ENCODE data around the gene FSTL3. TPM values are rescaled to one million over a fixed set of nuclear protein-coding genes. Genes with fewer than 3 reads are reported as not detected.
"Not testable (repeated sequence)": the region's sequence is repeated elsewhere in the genome, so short reads cannot be mapped to it uniquely, and the experiment has no call there.

Gene FSTL3
- total RNA-seq, 1 donor from 2014 or later = 24.6 TPM

DNA sequence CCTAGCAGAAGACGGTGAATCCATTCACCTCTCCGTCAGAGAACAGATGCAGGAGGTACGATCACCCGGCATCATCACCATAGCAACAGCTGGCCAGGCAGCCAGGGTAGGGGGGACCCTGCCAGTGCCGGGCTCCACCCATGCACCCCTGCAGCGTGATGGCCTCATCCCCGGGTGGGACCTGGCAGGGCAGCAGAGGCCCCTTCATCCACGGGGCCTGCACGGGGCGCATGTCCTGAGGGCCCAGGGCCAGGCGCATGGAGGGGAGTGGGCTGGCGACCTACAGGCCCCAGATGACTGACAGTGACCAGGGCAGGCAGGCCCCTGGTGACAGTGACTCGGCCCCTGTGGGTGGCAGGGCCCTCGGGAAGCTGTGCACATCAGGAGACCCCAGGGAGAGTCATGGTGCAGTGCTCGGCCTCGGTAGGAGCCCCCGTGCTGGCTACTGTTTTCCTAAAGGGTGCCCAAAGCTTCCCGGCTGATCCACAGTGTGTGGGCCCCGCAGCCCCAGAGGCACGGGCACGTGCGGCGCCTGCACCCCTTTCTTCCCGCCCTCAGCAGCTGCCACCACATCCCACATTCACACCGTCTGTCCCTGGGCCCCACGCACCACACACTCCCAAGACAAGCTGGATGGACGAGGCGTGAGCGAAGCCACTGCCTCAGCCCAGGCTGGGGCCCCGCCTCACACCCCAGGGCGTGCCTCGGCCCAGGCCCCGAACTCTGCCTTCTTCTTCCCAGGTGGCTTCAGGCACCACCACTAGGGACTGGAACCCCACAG, 17.9 kb upstream of the FSTL3 start:
- DNase-seq (no peak), ATAC-seq (no peak)
- intact Hi-C loops (cut with micrococcal nuclease) = no loop called here

DNA sequence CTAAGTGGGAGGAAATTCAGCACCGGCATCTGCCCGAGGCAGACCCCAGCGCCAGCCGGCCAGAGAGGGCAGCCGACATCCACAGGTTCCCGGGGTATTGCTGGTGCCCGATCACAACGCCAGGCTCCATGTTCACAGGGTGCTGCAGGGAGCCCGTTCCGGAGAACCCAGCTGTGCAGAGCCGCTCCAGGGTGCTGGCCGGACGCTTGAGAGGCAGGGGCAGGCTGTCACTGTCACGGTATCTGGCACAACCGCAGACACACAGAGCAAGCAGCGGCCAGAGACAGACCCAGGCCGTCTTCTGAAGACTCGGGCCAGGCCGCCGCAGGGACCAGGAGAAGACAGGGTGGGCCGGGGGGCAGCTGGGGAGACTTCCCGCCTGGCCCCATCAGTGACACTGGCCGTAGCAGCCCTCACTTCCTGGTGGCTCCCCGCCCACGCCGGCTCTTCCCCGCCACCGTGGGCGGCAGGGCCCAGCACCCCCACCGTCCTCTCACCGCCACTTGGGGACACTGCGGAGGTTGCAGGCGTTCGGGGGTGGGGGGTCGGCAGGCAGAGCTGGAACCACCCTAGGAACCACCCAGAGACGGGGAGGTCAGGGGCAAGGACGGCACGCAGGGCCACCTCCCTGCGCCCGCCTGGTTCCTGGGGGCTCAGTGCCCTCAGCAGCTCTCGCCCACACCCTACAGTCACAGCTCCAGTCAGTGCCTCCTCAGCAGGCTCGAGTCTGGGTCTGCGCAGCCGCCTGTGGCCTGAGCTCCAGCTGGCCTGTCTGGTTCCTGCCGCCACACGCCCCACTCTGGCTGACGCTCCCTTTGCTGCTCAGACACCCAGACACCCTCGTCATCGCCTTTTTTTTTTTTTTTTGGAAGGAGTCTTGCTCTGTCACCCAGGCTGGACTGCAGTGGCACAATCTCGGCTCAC, 17.0 kb upstream of the FSTL3 start:
- DNase-seq (peak; percentile 79), ATAC-seq (peak; percentile 42)
- intact Hi-C loops (cut with micrococcal nuclease) = no loop called here

- DNase-seq (no peak), ATAC-seq (no peak)
- intact Hi-C loops (cut with micrococcal nuclease) = no loop called here
Measured at GRCh38 chr19:660793-661426, 15.3 kb upstream of the FSTL3 start.

GRCh38 chr19:661427-662196, 14.6 kb upstream of the FSTL3 start:
- ATAC-seq = no peak
- intact Hi-C loops (cut with micrococcal nuclease) = no loop called here

GRCh38 chr19:662207-662961, 13.8 kb upstream of the FSTL3 start:
- ATAC-seq = no peak
- DNase-seq = peak; percentile 55
- intact Hi-C loops (cut with micrococcal nuclease) = no loop called here

More at GRCh38 chr19:661427-662196, 14.6 kb upstream of the FSTL3 start:
- peak; percentile 56 for DNase-seq

- peak; percentile 85 for ATAC-seq
- DNase-seq = peak; percentile 96
- intact Hi-C loops (cut with micrococcal nuclease) = no loop called here
Measured at GRCh38 chr19:662962-663681, 13.1 kb upstream of the FSTL3 start, which contains the start of gene RNF126. Gene RNF126, minus strand, starts transcription at chr19:663214. Its CDS starts 93 bp downstream, at chr19:663121.

DNA sequence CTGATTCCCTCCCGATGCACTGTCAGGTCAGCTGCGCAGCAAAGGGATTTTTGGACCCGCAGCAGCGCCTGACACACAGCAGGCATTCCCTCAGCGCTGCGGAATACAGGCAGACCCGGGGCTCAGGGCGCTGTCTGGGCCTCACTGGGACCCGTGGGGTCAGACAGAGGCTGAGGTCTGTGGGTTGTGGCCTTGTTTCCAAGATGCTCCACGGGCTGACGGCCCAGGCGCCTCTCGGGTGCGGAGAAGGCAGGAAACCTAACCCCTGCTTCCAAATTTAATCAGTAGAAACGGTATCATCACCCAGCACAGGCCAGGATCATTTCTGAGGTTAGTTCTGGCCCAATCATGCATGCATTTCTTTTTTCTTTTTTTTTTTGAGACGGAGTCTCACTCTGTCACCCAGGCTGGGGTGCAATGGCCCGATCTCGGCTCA, 12.5 kb upstream of the FSTL3 start:
- ATAC-seq = no peak
- intact Hi-C loops (cut with micrococcal nuclease) = no loop called here

DNA sequence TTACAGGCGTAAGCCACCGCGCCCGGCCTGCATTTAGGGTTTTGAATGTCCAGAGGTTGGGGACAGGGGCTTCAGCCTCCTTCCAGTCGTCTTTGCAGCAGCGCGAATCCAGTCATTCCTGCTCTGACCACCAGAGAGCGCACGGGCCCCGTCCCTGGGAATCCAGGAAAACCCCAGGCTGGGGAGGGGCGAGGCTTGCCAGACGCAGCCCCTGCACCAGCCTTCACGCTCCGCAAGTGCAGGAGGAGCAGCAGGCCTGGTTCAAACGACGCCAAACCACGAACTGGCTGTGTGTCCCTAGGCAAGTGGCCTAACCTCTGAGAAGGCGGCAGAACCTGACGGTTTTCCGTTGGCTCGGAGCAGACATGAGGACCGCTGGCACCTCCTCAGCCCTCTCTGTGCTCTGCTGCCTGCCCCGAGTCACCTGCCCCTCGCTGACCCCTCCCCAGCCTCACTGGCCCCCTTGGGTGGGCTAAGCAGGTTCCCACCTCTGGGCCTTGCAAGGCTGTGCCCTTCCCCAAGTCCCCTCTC, 11.2 kb upstream of the FSTL3 start:
- intact Hi-C loops (cut with micrococcal nuclease) = loop anchor here (5.0 kb wide), 1 partner anchor 67 kb away; no protein-coding TSS in a partner anchor
- ATAC-seq (peak; percentile 51), DNase-seq (peak; percentile 90)

More for the DNA sequence above, 12.5 kb upstream of the FSTL3 start:
- DNase-seq = no peak

- DNase-seq, ATAC-seq: not testable (repeated sequence)
- intact Hi-C loops (cut with micrococcal nuclease) = loop anchor here (5.0 kb wide), 1 partner anchor 65 kb away; no protein-coding TSS in a partner anchor
Measured at GRCh38 chr19:666985-667573, 9.1 kb upstream of the FSTL3 start.

- DNase-seq, ATAC-seq: not testable (repeated sequence)
- intact Hi-C loops (cut with micrococcal nuclease) = loop anchor here (5.0 kb wide), 1 partner anchor 63 kb away; no protein-coding TSS in a partner anchor
Measured at GRCh38 chr19:668675-669434, 7.3 kb upstream of the FSTL3 start.

DNA sequence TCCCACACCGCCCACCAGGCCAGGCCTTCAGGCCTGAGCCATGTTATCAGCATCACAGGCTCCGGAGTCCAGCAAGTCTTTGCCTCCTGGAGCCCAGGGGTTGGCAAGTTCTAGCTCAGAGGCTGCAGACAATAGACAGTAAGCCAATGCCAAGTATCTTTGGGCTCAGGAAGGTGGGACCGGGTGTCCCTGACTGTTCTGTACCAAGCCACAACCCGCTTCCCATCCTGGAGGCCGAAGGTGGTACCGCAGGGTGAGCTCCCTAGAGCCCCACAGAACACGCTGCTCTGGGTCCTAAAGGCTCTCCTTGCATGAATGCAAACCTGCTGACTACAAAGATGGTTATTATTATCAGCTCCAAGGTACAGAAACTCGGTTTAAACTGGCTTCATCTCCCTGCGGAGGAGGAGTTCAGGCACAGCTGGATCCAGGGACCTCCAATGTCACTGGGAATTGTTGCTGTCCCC, 5.5 kb upstream of the FSTL3 start:
- no peak for ATAC-seq
- DNase-seq = no peak
- intact Hi-C loops (cut with micrococcal nuclease) = no loop called here

DNA sequence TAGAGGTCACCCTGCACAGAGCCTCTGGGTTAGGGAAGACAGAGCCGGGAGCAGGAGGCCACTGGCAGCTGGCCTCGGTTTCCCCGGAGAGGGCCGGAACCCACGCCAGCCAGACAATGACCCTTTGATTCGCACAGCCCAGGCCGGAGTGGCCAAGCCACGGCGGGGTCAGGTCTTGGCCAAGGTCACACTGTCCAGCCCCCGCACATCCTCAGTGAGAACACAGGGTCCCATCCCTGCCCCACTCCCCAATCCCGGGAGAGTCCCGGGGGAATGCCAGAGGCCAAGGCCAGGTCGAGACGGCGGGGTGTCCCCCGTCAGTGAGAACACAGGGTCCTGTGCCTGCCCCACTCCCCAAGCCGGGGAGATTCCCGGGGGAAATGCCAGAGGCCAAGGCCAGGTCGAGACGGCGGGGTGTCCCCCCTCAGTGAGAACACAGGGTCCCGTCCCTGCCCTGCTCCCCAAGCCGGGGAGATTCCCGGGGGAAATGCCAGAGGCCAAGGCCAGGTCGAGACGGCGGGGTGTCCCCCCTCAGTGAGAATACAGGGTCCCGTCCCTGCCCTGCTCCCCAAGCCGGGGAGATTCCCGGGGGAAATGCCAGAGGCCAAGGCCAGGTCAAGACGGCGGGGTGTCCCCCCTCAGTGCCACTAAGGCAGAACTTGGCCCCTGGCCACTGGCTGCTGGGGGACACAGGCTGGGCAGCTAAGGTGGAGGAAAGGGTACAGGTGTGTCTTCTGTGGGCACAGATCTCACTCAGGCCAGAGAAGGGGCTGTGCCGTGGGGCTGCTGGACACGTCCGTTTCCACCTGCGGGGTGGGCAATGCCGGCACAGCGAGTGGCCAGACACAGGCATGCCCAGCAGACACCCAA, 1.7 kb upstream of the FSTL3 start:
- intact Hi-C loops (cut with micrococcal nuclease) = no loop called here
- ATAC-seq = peak; percentile 3

GRCh38 chr19:676007-676338, 219 bp upstream of the FSTL3 start:
- ATAC-seq = peak; percentile 6
- no peak for DNase-seq
- intact Hi-C loops (cut with micrococcal nuclease) = no loop called here

More for the DNA sequence above, 1.7 kb upstream of the FSTL3 start:
- DNase-seq = peak; percentile 73

DNA sequence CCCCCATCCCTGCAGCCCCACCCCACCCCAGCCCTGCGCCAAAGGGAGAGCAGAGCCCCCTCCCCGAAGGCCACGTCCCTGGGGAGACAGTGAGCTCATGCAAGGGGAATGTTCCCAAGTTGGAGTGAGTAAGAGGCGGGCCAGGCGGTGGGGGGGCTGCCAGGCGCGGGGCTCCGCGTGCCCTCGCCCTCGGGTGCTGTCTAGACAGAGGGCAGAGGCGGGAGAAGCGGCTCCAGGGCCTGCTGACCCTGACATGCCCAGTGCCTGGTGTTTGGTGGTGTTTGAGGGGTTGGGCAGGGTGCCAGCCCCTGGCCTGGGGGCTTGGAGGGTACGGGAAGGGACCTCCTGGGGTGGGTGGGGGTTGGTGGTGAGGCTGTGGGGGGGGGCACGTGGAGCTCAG, 1.0 kb downstream of the FSTL3 start:
- peak; percentile 85 for DNase-seq
- intact Hi-C loops (cut with micrococcal nuclease) = no loop called here
- ATAC-seq = peak; percentile 37
